Stimulated activated CD8-positive, alpha-beta memory T cell treated with anti-CD3 and anti-CD28 coated beads, Interleukin-12 subunit alpha, Interleukin-12 subunit beta, amount 100 ng/mL, for 24 hours (primary cell): ENCODE measurements around the gene THTPA.
A peak's percentile ranks its signal among the peaks of the same experiment; 100 is the strongest.
"Not testable (repeated sequence)": the region's sequence is repeated elsewhere in the genome, so short reads cannot be mapped to it uniquely, and the experiment has no call there.

Experiments
- DNase-seq: peaks from one replicate; pipeline ENCODE4 v3.0.0-alpha.2; 2020; ENCODE audit errors: extremely low read depth

THTPA gene

DNA sequence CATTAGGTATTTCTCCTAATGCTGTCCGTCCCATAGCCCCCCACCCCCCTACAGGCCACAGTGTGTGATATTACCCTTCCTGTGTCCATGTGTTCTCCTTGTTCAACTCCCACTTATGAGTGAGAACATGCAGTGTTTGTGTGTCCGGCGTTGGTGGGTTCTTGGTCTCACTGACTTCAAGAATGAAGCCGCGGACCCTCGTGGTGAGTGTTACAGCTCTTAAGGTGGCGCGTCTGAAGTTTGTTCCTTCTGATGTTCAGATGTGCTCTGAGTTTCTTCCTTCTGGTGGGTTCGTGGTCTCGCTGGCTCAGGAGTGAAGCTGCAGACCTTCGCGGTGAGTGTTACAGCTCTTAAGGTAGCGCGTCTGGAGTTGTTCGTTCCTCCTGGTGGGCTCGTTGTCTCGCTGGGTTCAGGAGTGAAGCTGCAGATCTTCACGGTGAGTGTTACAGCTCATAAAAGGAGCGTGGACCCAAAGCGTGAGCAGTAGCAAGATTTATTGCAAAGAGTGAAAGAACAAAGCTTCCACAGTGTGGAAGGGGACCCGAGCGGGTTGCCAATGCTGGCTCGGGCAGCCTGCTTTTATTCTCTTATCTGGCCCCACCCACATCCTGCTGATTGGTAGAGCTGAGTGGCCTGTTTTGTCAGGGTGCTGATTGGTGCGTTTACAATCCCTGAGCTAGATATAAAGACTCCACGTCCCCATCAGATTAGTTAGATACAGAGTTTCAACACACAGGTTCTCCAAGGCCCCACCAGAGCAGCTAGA, 27.9 kb downstream of the THTPA start:
- DNase-seq: not testable (repeated sequence)

DNA sequence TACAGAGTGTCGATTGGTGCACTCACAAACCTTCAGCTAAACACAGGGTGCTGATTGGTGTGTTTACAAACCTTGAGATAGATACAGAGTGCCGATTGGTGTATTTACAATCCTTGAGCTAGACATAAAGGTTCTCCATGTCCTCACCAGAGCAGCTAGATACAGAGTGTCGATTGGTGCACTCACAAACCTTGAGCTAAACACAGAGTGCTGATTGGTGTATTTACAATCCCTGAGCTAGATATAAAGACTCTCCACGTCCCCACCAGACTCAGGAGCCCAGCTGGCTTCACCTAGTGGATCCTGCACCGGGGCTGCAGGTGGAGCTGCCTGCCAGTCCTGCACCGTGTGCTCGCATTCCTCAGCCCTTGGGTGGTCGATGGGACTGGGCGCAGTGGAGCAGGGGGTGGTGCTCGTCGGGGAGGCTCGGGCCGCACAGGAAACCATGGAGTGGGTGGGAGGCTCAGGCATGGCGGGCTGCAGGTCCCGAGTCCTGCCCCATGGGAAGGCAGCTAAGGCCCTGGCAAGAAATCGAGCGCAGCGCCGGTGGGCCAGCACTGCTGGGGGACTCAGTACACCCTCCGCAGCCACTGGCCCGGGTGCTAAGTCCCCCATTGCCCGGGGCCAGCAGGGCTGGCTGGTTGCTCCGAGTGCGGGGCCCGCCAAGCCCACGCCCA, 28.6 kb downstream of the THTPA start:
- not testable (repeated sequence) for DNase-seq

- DNase-seq: peak; percentile 47
These were observed 33.0 kb downstream of the THTPA start for GRCh38 chr14:23588884-23589598.

- no peak for DNase-seq
These were observed 33.5 kb downstream of the THTPA start for GRCh38 chr14:23589606-23590005.

GRCh38 chr14:23590198-23590597, 34.1 kb downstream of the THTPA start:
- DNase-seq: no peak

- DNase-seq: not testable (repeated sequence)
These were observed 38.1 kb downstream of the THTPA start for GRCh38 chr14:23594191-23594590.

- DNase-seq: no peak
These were observed 44.2 kb downstream of the THTPA start for GRCh38 chr14:23600322-23600707.

DNA sequence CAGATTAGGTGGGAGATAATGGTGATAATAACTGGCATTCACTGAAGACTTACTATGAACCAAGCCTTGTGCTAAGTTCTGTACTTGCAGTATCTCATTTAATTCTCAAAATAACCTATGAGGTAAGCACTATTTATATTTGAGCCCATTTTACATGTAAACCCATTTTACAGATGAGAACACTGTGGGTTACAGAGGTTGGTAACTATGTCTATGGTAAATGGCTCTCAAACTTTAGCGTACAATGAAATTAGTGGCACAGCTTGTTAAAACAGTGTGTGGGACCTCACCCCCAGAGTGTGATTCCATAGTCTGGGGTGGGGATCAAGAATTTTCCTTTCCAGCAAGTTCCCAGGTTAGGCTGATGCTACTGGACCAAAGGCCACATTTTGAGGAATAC, 44.7 kb downstream of the THTPA start:
- DNase-seq: no peak

DNA sequence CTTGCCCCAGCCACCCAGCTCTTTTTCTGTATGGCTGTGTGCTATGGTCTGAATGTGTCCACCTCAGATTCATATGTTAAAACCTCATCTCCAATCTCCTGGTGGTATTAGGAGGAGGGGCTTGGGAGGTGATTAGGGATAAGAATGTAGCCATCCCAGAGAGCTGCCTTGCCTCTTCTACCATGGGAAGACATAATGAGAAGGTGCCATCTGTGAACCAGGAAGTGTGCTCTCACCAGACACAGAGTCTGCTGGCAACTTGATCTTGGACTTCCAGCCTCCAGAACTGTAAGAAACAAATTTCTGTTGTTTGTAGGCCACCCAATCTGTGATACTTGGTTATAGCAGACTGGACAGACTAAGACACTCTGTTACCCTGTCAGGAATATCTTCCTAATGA, 45.4 kb downstream of the THTPA start:
- no peak for DNase-seq

- DNase-seq: no peak
These were observed 45.7 kb downstream of the THTPA start for GRCh38 chr14:23601845-23602180.

DNA sequence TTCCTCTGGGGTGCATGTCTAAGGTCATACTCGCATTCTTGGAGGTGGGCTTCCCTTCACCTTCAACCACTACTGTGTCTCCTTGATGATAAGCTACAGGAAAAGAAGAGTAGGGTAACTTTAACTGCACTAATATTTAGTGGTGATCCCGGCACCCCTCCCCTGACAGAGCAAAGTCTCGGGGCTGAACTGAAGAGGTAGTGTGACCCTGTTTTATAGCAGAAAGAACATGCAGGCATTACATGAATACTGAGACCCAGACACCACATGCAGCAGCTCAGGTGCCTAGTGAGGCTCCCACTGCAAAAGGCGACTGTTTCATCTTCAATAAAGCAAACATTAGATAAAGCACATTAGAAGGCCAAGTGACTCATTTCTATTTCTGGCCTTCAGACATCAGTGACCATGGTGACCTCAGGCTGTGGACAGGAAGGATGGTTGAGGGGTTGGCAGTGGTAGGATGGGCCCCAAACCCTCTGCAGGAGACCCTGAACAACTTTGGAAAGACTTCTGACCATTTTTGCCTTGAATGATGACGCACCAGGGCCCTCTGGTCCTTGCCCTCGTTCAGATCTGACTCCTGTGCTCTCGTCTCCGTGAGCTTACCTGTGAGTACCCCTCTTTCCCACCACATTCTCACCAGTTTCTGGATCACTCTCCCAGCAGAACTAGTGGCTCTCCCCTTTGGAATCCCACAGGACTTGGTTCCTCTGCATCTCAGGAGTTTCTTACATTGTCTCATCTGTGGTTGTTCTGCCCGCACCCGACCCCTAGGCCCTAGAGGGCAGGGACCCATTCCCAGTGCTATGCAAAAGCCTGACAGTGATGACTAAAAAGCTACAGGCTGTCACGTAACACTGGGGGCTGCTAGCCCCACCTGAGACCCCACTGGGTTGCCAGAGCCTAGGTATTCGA, 46.4 kb downstream of the THTPA start:
- DNase-seq: no peak

GRCh38 chr14:23603103-23603502, 47.0 kb downstream of the THTPA start:
- no peak for DNase-seq

GRCh38 chr14:23604148-23604547, 48.1 kb downstream of the THTPA start:
- no peak for DNase-seq

GRCh38 chr14:23604675-23605170, 48.7 kb downstream of the THTPA start:
- no peak for DNase-seq

GRCh38 chr14:23605931-23606585, 50.0 kb downstream of the THTPA start:
- no peak for DNase-seq

- no peak for DNase-seq
These were observed 52.4 kb downstream of the THTPA start for GRCh38 chr14:23608454-23608853.

GRCh38 chr14:23609001-23609400, 52.9 kb downstream of the THTPA start:
- no peak for DNase-seq

DNA sequence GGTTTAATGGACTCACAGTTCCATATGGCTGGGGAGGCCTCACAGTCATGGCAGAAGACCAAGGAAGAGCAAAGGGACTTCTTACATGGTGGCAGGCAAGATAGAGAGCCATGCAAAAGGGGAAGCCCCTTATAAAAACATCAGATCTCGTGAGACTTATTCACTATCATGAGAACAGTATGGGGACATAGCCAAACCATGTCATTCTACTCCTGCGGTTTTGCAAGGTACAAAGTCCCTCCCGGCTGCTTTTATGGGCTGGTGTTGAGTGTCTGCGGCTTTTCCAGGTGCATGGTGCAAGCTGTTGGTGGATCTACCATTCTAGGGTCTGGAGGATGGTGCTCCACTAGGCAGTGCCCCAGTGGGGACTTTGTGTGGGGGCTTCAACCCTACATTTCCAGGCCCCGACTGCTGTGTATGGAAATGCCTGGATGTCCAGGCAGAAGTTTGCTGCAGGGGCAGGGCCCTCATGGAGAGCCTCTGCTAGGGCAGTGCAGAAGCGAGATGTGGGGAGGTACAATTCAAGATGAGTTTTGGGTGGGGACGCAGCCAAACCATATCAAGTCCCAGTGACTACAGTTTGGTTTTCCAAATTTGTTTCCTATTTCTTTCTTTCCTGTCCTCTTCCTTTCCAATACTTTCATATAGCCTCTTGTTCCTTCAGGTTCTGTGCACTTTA, 53.5 kb downstream of the THTPA start:
- not testable (repeated sequence) for DNase-seq
